ENCODE data around the gene IGIP. TPM values are rescaled to one million over a fixed set of nuclear protein-coding genes. Genes with fewer than 3 reads are reported as not detected.

The IGIP gene
- total RNA-seq, 3 donors from 2014 or later (not counting 1 experiment from before 2014, with no cell fraction given), result 2.2 to 4.0 (median 4.0) TPM

GRCh38 chr5:140107312-140108092 lies 18.2 kb upstream of the IGIP start:
- Histone ChIP-seq H3K27ac (ENCODE audit: low read length) (peak overlapping the region; percentile 95), H3K9me3 (ENCODE audit: control insufficient read depth, insufficient read depth, low read length) (no peaks in the 10 kb centered on the region), H3K4me3 (ENCODE audit: low read length) (peak overlapping the region; percentile 52), H3K36me3 (ENCODE audit: control insufficient read depth, insufficient read depth, low read length) (no peaks in the 10 kb centered on the region), H3K27me3 (ENCODE audit: control insufficient read depth, insufficient read depth, low read length) (peaks cover 29% of the 10 kb centered on the region), H3K4me1 (ENCODE audit: control insufficient read depth, insufficient read depth, low read length) (peaks cover 23% of the 10 kb centered on the region)
- peaks cover 31 to 39% of the 10 kb centered on the region in 2 donors for H3K4me1 Mint-ChIP-seq
- peaks cover 26 to 38% of the 10 kb centered on the region in 2 donors for H3K27me3 Mint-ChIP-seq (ENCODE audit: low read depth in 2 of 2)
- no peaks in the 10 kb centered on the region for H3K9me3 Mint-ChIP-seq
- peak overlapping the region; percentile 97 for H3K4me3 Mint-ChIP-seq
- peak; percentile 87 to 95 (median 88) for ATAC-seq
- TF ChIP-seq CTCF (IDR thresholded peaks at IDR 0.05), result no peak
- no peaks in the 10 kb centered on the region for H3K36me3 Mint-ChIP-seq
- peak; percentile 90 to 98 for DNase-seq
- WGBS (ENCODE audit: insufficient coverage), result under 1% methylated on average over 87 of the region's 88 CpGs
- H3K27ac Mint-ChIP-seq, result peak overlapping the region; percentile 91 to 97
- intact Hi-C loops (cut with micrococcal nuclease), result loop anchor here (5.0 kb wide), 2 partner anchors 35 to 295 kb away; partner anchors contain the start of gene ANKHD1

GRCh38 chr5:140108093-140109017 lies 17.4 kb upstream of the IGIP start:
- H3K27me3 ChIP-seq (ENCODE audit: control insufficient read depth, insufficient read depth, low read length), result peaks cover 29% of the 10 kb centered on the region
- H3K27me3 Mint-ChIP-seq (ENCODE audit: low read depth in 2 of 2), result peaks cover 23 to 32% of the 10 kb centered on the region in 2 donors
- peak overlapping the region; percentile 97 for H3K4me3 Mint-ChIP-seq
- intact Hi-C loops (cut with micrococcal nuclease), result loop anchor here (5.0 kb wide), 2 partner anchors 34 to 294 kb away; partner anchors contain the start of gene ANKHD1
- H3K36me3 Mint-ChIP-seq, result no peaks in the 10 kb centered on the region
- H3K9me3 ChIP-seq (ENCODE audit: control insufficient read depth, insufficient read depth, low read length), result no peaks in the 10 kb centered on the region
- peak overlapping the region; percentile 52 for H3K4me3 ChIP-seq (ENCODE audit: low read length)
- H3K27ac Mint-ChIP-seq, result peak overlapping the region; percentile 91 to 97
- no peak for TF ChIP-seq CTCF (IDR thresholded peaks at IDR 0.05)
- no peaks in the 10 kb centered on the region for H3K36me3 ChIP-seq (ENCODE audit: control insufficient read depth, insufficient read depth, low read length)
- peaks cover 31 to 45% of the 10 kb centered on the region in 2 donors for H3K4me1 Mint-ChIP-seq
- H3K4me1 ChIP-seq (ENCODE audit: control insufficient read depth, insufficient read depth, low read length), result peaks cover 30% of the 10 kb centered on the region
- no peaks in the 10 kb centered on the region for H3K9me3 Mint-ChIP-seq
- no peak for ATAC-seq
- peak overlapping the region; percentile 95 for H3K27ac ChIP-seq (ENCODE audit: low read length)
- DNase-seq, result peak; percentile 22 to 50
- WGBS (ENCODE audit: insufficient coverage), result under 1% methylated on average over 48 of the region's 52 CpGs

DNA sequence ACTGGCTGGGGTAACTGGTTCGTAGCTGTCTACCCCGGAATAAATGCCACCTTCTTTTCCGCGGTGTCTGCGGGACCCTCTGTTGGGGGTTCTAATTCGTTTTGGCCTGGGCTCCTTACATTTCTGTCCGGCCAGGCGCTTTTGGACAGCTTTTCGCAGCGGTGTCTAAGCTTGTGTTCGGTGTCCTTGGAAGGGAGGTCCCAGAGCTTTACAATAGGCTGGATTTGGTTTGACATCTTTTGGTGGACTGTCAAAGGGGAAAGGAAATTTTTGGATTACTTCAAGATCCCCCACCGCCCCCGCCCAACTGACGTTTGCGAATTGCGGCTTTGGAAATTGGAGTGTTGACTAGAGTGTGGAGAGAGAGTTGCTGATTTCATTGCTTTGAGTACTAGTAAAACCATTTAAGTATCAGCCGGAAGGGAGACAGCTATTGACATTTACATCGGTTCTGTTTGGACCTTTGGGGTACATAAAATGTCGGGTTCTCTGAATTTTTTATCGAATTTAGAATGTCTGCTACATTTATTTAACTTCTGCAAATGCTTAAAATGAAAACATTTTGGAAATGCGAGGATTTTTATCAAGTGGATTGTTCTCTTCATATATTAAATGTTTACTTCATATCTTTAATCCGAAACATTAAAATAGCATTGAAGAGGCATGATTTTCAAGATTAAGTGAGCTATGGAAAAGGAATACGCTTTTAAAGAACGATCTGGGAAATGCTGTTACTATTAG lies 16.5 kb upstream of the IGIP start:
- Histone ChIP-seq H3K9me3 (ENCODE audit: control insufficient read depth, insufficient read depth, low read length) (no peaks in the 10 kb centered on the region), H3K36me3 (ENCODE audit: control insufficient read depth, insufficient read depth, low read length) (no peaks in the 10 kb centered on the region), H3K27me3 (ENCODE audit: control insufficient read depth, insufficient read depth, low read length) (peaks cover 29% of the 10 kb centered on the region), H3K4me1 (ENCODE audit: control insufficient read depth, insufficient read depth, low read length) (peaks cover 33% of the 10 kb centered on the region), H3K27ac (ENCODE audit: low read length) (no peak overlapping the region), H3K4me3 (ENCODE audit: low read length) (no peak overlapping the region)
- Mint-ChIP-seq H3K9me3 (no peaks in the 10 kb centered on the region), H3K36me3 (no peaks in the 10 kb centered on the region), H3K27ac (peak overlapping the region; percentile 91 to 97), H3K4me1 (peaks cover 31 to 51% of the 10 kb centered on the region in 2 donors), H3K27me3 (ENCODE audit: low read depth in 2 of 2) (peaks cover 20 to 25% of the 10 kb centered on the region in 2 donors), H3K4me3 (peak overlapping the region; percentile 97)
- WGBS (ENCODE audit: insufficient coverage), result 44% methylated on average over 20 of the region's 24 CpGs
- TF ChIP-seq CTCF (IDR thresholded peaks at IDR 0.05), result no peak
- no peak for DNase-seq
- intact Hi-C loops (cut with micrococcal nuclease), result loop anchor here (5.0 kb wide), 2 partner anchors 33 to 293 kb away; partner anchors contain the start of gene ANKHD1
- no peak for ATAC-seq
